DND-41 (cell line): ENCODE data around the gene KLK1.

Experiments
- CTCF ChIP-seq: IDR thresholded peaks from 2 replicates; pipeline ENCODE4 v1.5.1; 2012; ENCODE audit warnings: borderline replicate concordance, low read length, moderate library complexity, mild to moderate bottlenecking; ENCODE audit not compliant: poor library complexity, severe bottlenecking; ENCODE audit errors: extremely low read depth
- EZH2 ChIP-seq: IDR thresholded peaks from 3 replicates; pipeline ENCODE4 v1.6.1; 2012; ENCODE audit warnings: borderline replicate concordance, low read depth, mild to moderate bottlenecking, moderate library complexity, low read length, inconsistent platforms; ENCODE audit not compliant: severe bottlenecking

DNA sequence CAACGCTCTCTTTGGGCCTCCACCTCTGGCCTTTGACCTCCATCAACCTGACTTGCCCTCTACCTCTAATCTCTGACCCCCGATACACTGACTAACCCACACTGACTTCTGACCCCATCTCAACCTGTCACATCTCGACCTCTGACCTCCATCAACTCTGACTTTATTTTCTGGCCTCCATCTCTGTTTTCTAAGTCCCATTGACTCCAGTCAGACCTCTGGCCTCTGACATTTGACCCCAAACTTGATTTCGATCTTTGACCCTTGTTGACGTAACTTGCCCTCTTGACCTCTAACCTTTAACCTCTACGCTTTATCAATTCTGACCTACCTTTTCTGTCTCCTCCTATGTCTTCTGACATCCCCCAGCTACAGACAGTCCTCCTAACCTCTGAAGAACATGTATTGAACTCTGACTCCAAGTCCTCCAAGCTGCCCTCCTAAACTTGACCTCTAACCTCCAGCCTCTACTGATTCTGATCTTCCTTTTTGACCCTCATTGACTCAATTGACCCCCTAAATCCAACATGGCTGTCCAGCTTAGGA is 32.6 kb downstream of the KLK1 start:
- TF ChIP-seq CTCF (no peak), EZH2 (no peak)
